Caco-2 (cell line): ENCODE data around the gene TMPRSS11A. TPM values are rescaled to one million over a fixed set of nuclear protein-coding genes. Genes with fewer than 3 reads are reported as not detected.

ENCODE experiments used
- BruUV-seq: library from RNA; stranded (reverse); fragments of 400-500 nt; replicated peaks from 2 replicates; lab custom pipeline; 2021; lab: Mats Ljungman, UMichigan
- CTCF ChIA-PET: fragments of 300-600 bp; sonication (Branson Sonifier 250); formaldehyde crosslinking; loops from one replicate; lab custom pipeline; 2022; ENCODE audit warnings: antibody characterized with exemption; lab: Charles Lee
- POLR2A ChIA-PET: fragments of 300-600 bp; sonication (Branson Sonifier 250); formaldehyde crosslinking; loops from one replicate; lab custom pipeline; 2022; ENCODE audit warnings: antibody characterized with exemption; lab: Charles Lee
- DNase-seq, 2 experiments: peaks; one replicate each; pipeline versions ENCODE4 v3.0.0 to v3.0.0-alpha.2; 2020 to 2022
- H3K27me3 ChIP-seq: replicated peaks from 2 replicates; pipeline ENCODE4 v1.6.0; 2011; ENCODE audit warnings: low read length; ENCODE audit not compliant: control insufficient read depth, insufficient read depth
- H3K36me3 ChIP-seq: 2 replicates; pipeline ENCODE4 v1.5.1; 2011; ENCODE audit warnings: low read length; ENCODE audit not compliant: control insufficient read depth, insufficient read depth
- H3K4me1 ChIP-seq: fragments of 250-450 bp; sonication (Bioruptor Pico); 2 replicates; pipeline ENCODE4 v1.5.1; 2020; ENCODE audit warnings: mild to moderate bottlenecking
- H3K4me3 ChIP-seq: 2 replicates; pipeline ENCODE4 v1.5.1; 2011; ENCODE audit warnings: low read depth, mild to moderate bottlenecking, control low read depth, low read length
- H3K9me3 ChIP-seq: fragments of 250-450 bp; sonication (Bioruptor Pico); 2 replicates; pipeline ENCODE4 v1.5.1; 2020; ENCODE audit warnings: mild to moderate bottlenecking, moderate library complexity
- H3K27ac Mint-ChIP-seq: one replicate; pipeline ENCODE4 v1.8.0; 2022; ENCODE audit warnings: mixed read lengths; ENCODE audit not compliant: unreplicated experiment
- H3K27me3 Mint-ChIP-seq: one replicate; pipeline ENCODE4 v1.8.0; 2022; ENCODE audit warnings: mixed read lengths; ENCODE audit not compliant: insufficient read depth, unreplicated experiment
- H3K36me3 Mint-ChIP-seq: one replicate; pipeline ENCODE4 v1.8.0; 2022; ENCODE audit warnings: mild to moderate bottlenecking, mixed read lengths; ENCODE audit not compliant: insufficient read depth, unreplicated experiment
- H3K4me1 Mint-ChIP-seq: one replicate; pipeline ENCODE4 v1.8.0; 2022; ENCODE audit warnings: low read depth, mixed read lengths; ENCODE audit not compliant: unreplicated experiment
- H3K4me3 Mint-ChIP-seq: one replicate; pipeline ENCODE4 v1.8.0; 2022; ENCODE audit warnings: mild to moderate bottlenecking, moderate library complexity, mixed read lengths; ENCODE audit not compliant: unreplicated experiment
- H3K9me3 Mint-ChIP-seq: one replicate; pipeline ENCODE4 v1.8.0; 2022; ENCODE audit warnings: mixed read lengths; ENCODE audit not compliant: unreplicated experiment
- intact Hi-C: fragments of 100-400 bp; cut with micrococcal nuclease; formaldehyde crosslinking; loops from one replicate; pipeline ENCODE4 v1.10.0; 2022; ENCODE audit not compliant: unreplicated experiment
- total RNA-seq: library from RNA; stranded (reverse); gene quantifications from 2 replicates; pipeline ENCODE4 v1.2.3, GENCODE V29; 2022
- TF ChIP-seq, protein P1 (sequence below), 2 experiments: fragments of 200-600 bp in 1 of 2; IDR thresholded peaks; 1 replicate in 1 of 2; 2 replicates in 1 of 2; pipeline versions ENCODE4 v1.5.1 to v1.8.0; 2011 to 2022; ENCODE audit warnings: antibody characterized with exemption in 1 of 2, control low read depth in 1 of 2, inconsistent platforms in 1 of 2, low read depth in 1 of 2, low read length in 1 of 2, mild to moderate bottlenecking in 1 of 2, moderate library complexity in 1 of 2; ENCODE audit not compliant: insufficient read depth in 1 of 2, severe bottlenecking in 1 of 2, unreplicated experiment in 1 of 2

TMPRSS11A gene
- total RNA-seq, 1 experiment from 2014 or later, result not detected

DNA sequence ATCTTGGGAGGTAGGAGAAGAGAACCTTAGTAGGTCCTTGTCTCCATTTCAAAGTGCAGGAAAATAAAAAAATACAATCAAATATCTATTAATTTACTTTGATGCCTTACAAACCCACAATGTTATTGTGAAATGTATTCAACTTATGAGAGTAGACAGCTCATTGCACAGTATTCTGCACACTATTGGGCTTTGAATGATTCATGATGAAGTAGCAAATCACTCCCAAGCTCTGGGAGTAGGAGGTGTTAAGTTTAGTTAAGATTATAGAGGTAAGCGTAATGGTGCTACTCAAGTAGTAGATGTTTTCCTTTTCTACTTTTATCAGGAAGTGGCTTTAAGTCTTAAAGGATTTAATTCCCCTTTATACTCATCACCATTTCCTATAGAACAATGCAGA lies 32.8 kb upstream of the TMPRSS11A start:
- no peaks in the 10 kb centered on the region for H3K4me1 ChIP-seq
- BruUV-seq, result no TSS peak
- no peaks in the 10 kb centered on the region for H3K9me3 Mint-ChIP-seq
- peaks cover 6% of the 10 kb centered on the region for H3K27me3 Mint-ChIP-seq
- no peak overlapping the region for H3K4me3 ChIP-seq
- POLR2A ChIA-PET, result no interaction called here
- H3K4me3 Mint-ChIP-seq, result no peak overlapping the region
- no peaks in the 10 kb centered on the region for H3K4me1 Mint-ChIP-seq
- CTCF ChIA-PET, result no interaction called here
- no peak for DNase-seq
- H3K36me3 ChIP-seq, result no peaks in the 10 kb centered on the region
- H3K9me3 ChIP-seq, result no peaks in the 10 kb centered on the region
- H3K27ac Mint-ChIP-seq, result no peak overlapping the region
- H3K36me3 Mint-ChIP-seq, result no peaks in the 10 kb centered on the region
- TF ChIP-seq, protein P1, sequence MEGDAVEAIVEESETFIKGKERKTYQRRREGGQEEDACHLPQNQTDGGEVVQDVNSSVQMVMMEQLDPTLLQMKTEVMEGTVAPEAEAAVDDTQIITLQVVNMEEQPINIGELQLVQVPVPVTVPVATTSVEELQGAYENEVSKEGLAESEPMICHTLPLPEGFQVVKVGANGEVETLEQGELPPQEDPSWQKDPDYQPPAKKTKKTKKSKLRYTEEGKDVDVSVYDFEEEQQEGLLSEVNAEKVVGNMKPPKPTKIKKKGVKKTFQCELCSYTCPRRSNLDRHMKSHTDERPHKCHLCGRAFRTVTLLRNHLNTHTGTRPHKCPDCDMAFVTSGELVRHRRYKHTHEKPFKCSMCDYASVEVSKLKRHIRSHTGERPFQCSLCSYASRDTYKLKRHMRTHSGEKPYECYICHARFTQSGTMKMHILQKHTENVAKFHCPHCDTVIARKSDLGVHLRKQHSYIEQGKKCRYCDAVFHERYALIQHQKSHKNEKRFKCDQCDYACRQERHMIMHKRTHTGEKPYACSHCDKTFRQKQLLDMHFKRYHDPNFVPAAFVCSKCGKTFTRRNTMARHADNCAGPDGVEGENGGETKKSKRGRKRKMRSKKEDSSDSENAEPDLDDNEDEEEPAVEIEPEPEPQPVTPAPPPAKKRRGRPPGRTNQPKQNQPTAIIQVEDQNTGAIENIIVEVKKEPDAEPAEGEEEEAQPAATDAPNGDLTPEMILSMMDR (IDR thresholded peaks at IDR 0.05; ENCODE audit: insufficient read depth in 1 of 2, low read depth in 1 of 2, low read length in 1 of 2, severe bottlenecking in 1 of 2, unreplicated experiment in 1 of 2), result no peak
- intact Hi-C loops, result no loop called here
- H3K27me3 ChIP-seq, result no peaks in the 10 kb centered on the region

DNA sequence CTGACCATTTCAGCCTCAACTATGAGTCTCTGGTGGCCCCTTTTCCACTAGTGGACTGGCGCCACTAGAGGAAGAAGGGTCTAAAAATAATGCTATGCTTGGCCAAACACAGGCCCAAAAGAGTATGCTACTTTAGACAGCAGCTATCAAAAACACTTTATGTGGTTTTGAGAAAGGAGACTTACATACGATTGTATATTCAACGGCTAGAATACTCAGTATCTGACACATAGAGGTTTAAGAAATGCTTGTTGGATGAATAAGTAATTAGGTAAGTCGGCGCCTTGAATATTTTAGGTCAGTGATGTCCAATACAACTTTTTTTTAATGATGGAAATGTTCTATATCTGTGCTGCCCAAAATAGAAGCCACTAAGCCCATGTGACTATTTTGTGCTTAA lies 25.7 kb upstream of the TMPRSS11A start:
- Mint-ChIP-seq H3K27me3 (no peaks in the 10 kb centered on the region), H3K27ac (no peak overlapping the region), H3K4me3 (no peak overlapping the region), H3K4me1 (no peaks in the 10 kb centered on the region), H3K36me3 (no peaks in the 10 kb centered on the region), H3K9me3 (no peaks in the 10 kb centered on the region)
- TF ChIP-seq, protein P1 (IDR thresholded peaks at IDR 0.05; ENCODE audit: insufficient read depth in 1 of 2, low read depth in 1 of 2, low read length in 1 of 2, severe bottlenecking in 1 of 2, unreplicated experiment in 1 of 2), result no peak
- ChIA-PET CTCF (no interaction called here), POLR2A (no interaction called here)
- H3K4me3 ChIP-seq, result no peak overlapping the region
- H3K9me3 ChIP-seq, result no peaks in the 10 kb centered on the region
- H3K36me3 ChIP-seq, result no peaks in the 10 kb centered on the region
- no TSS peak for BruUV-seq
- no peaks in the 10 kb centered on the region for H3K4me1 ChIP-seq
- intact Hi-C loops, result loop anchor here (1.0 to 5.0 kb wide), 4 partner anchors 72 to 186 kb away; no protein-coding TSS in a partner anchor
- DNase-seq, result no peak
- no peaks in the 10 kb centered on the region for H3K27me3 ChIP-seq

DNA sequence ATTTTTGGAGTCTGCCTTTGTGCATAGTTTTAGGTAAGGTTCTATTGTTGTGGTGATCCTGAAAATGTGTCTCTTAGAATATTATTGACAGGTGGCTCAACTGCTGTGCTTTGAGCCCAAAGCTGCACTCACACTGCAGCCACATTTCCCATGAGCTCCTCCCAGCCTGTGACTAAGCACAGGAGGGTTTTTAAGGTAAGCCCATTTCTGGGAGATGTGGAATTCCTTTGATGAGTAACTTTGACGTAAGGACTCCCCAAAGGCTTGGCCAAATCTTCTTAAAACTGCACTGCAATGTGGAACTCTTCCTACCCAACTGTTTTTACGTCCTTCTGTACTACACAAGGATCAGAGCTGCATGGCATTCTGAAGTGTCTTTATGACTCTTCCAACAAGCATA lies 20.0 kb upstream of the TMPRSS11A start:
- ChIA-PET POLR2A (no interaction called here), CTCF (no interaction called here)
- Mint-ChIP-seq H3K36me3 (no peaks in the 10 kb centered on the region), H3K9me3 (no peaks in the 10 kb centered on the region), H3K4me3 (no peak overlapping the region), H3K27ac (no peak overlapping the region), H3K27me3 (no peaks in the 10 kb centered on the region), H3K4me1 (no peaks in the 10 kb centered on the region)
- no peaks in the 10 kb centered on the region for H3K9me3 ChIP-seq
- TF ChIP-seq, protein P1 (IDR thresholded peaks at IDR 0.05; ENCODE audit: insufficient read depth in 1 of 2, low read depth in 1 of 2, low read length in 1 of 2, severe bottlenecking in 1 of 2, unreplicated experiment in 1 of 2), result no peak
- no peaks in the 10 kb centered on the region for H3K36me3 ChIP-seq
- no peak overlapping the region for H3K4me3 ChIP-seq
- intact Hi-C loops, result no loop called here
- H3K27me3 ChIP-seq, result no peaks in the 10 kb centered on the region
- H3K4me1 ChIP-seq, result no peaks in the 10 kb centered on the region
- BruUV-seq, result no TSS peak
- no peak for DNase-seq
